ENCODE data around the gene COQ9. TPM values are rescaled to one million over a fixed set of nuclear protein-coding genes. Genes with fewer than 3 reads are reported as not detected.
A peak's percentile ranks its signal among the peaks of the same experiment; 100 is the strongest.

The COQ9 gene
- polyA plus RNA-seq, 6 donors from 2014 or later: 17.6 to 42.2 (median 23.3) TPM

DNA sequence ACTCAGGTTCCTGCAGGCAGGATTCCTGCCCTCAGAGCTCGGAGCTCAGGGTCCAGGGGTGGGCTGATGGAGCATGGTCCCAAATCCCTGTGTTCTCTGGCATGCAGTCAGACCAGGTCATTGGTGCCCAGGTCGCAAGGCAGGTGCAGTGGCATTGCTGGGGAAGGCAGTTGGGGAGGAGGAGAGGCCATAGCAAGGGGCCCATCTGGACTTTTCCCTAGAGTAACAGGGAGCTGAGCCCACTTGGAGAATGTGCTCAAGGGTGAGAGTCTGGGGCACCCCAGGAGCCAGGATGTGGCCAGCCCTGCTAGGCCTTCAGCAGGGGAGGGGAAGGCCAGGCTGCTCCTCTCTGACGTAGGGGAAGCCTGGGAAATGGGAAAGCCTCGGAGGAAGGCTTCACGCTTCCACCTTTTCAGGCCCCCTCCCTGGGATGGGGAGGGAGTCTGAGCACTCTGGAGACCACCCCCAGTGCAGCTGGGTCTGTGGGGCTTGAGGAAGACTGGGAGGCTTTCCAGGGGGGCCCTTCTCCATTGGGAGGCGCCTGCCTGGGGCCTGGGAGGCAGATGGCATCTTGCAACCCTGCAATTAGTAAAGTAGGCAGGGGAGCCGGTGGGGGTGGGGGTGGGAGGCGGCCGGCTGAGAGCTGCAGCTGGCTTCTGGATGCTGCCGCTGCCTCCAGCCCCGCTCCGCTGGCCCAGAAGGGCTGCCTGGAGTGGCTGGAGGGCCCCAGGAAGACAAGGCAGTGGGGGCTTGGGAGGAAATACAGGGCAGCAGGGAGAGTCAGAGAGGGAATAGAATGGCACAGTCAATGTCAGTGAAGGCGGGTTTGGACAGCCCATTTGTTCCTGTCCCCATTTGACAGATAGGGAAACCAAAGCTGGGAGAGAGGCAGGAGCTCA, 60.1 kb downstream of the COQ9 start:
- H3K27ac Mint-ChIP-seq: no peak overlapping the region
- H3K27me3 Mint-ChIP-seq: peaks cover 0 to 14% (median 11%) of the 10 kb centered on the region in 3 donors
- no peaks in the 10 kb centered on the region for H3K9me3 Mint-ChIP-seq
- H3K36me3 Mint-ChIP-seq: no peaks in the 10 kb centered on the region
- ATAC-seq (ENCODE audit: low read depth in 2 of 2) (no peak), DNase-seq (no peak)
- peaks cover 0 to 2% (median 0%) of the 10 kb centered on the region in 3 donors for H3K4me1 Mint-ChIP-seq
- no peak overlapping the region for H3K4me3 Mint-ChIP-seq

DNA sequence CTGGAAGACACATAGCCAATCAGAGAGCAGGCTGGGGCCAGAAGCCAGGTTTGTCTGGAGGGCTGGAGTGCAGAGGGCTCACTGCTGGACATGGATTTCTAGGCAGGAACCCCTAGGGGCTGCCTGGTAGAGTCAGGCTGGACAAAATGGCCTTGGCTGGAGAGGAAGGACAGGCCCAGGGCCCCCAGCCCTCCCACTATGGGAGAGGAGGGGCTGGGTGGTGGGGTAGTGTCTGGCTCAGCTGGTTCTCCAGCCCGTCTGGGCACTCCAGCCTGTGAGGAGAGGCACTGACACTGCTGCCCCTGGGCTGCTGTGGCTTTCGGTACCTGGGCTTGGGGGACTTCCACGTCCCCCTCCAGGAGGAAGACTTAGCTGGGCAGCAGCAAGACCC, 60.8 kb downstream of the COQ9 start:
- H3K27me3 Mint-ChIP-seq: peaks cover 0 to 14% (median 11%) of the 10 kb centered on the region in 3 donors
- ATAC-seq (ENCODE audit: low read depth in 2 of 2): no peak
- no peaks in the 10 kb centered on the region for H3K9me3 Mint-ChIP-seq
- no peak overlapping the region for H3K27ac Mint-ChIP-seq
- H3K4me1 Mint-ChIP-seq: no peaks in the 10 kb centered on the region
- no peaks in the 10 kb centered on the region for H3K36me3 Mint-ChIP-seq
- H3K4me3 Mint-ChIP-seq: no peak overlapping the region
- no peak for DNase-seq

DNA sequence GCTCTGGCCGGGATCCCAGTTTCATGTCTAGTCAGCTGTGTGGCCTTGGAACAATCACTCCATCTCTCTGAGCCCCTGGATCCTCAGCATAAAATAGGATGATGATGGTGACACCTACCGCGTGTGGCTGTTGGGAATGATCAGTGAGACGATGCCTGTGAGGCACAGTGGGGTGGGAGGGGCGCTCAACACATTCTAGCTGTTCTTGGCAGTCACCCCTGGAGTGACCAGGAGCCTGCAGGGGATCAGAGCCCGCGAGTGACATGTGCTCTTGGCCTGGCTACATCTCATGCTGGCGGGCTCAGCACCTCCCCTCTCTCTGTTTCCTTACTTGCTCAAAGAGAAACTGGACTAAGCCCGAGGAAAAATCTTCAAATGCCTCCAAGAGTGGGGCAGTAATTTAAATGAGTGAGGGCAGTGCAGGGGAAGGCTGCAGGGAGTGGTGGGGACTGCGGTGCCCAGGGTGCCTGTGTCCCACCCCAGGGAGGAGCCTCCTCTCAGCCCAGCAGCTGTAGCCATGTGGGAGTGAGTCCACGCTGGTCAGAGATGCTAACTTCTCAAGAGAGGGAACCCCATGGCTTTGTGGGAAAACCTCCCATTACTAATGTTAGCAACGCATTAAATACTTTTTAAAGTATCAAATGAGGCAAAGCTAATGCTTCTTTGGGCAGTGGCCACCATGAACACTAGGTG, 62.1 kb downstream of the COQ9 start:
- no peaks in the 10 kb centered on the region for H3K36me3 Mint-ChIP-seq
- no peaks in the 10 kb centered on the region for H3K9me3 Mint-ChIP-seq
- no peak for DNase-seq
- peaks cover 0 to 14% (median 11%) of the 10 kb centered on the region in 3 donors for H3K27me3 Mint-ChIP-seq
- no peak overlapping the region for H3K27ac Mint-ChIP-seq
- H3K4me1 Mint-ChIP-seq: no peaks in the 10 kb centered on the region
- H3K4me3 Mint-ChIP-seq: no peak overlapping the region
- no peak for ATAC-seq (ENCODE audit: low read depth in 2 of 2)

DNA sequence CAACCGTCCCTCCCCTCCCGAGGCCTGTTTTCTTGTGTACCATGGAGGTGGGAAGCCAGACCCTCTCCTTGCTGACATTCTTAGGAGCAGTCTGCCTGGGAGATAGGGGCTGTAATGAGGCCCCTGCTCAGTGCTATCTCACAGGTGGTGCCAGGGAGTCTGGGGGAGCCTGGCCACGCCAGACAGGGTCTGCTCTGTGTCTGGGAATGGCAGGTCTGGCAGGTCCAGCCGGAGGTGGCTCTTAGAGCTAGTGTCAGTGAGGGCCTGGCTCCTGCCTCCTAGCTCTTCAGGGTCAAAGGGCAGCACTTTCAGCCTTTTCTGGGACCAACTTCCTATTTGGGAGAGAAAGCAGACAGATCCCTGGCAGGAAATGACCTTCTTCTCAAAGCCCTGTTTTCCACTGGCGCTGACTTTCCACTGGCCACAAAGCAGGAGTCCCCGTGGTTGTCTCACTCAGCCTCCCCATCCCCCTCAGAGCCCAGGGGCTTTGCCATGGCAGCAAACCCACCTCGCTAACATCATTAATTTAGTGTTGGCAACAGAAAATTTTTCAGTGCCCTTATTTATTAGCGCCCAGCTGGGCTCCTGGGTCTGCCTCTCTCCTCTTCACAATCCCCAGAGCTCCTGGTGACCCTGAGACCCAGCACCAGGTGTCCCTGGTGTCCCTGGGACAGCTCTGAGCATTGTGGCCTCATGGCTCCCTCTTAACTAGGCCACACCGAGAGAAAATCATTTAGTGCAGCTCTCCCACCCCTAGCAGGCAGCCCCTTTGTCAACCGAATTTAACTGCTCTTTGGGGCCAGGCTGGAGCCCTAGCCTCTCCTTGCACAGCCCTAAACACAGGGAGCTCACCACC, 63.0 kb downstream of the COQ9 start:
- ATAC-seq (ENCODE audit: low read depth in 2 of 2): no peak
- Mint-ChIP-seq H3K4me3 (no peak overlapping the region), H3K27ac (peak overlapping the region in 2 of 6 donors; percentile 16 to 37)

More for the DNA sequence above, 63.0 kb downstream of the COQ9 start:
- DNase-seq: no peak
- H3K9me3 Mint-ChIP-seq: no peaks in the 10 kb centered on the region
- H3K36me3 Mint-ChIP-seq: peaks cover 0 to 2% of the 10 kb centered on the region in 2 donors
- peaks cover 0 to 8% (median 8%) of the 10 kb centered on the region in 3 donors for H3K27me3 Mint-ChIP-seq
- no peaks in the 10 kb centered on the region for H3K4me1 Mint-ChIP-seq

Other genes with a start within 250 kb of the COQ9 start
- gene ARL2BP, start 202.2 kb upstream of the COQ9 start, polyA plus RNA-seq (ENCODE audit: low read depth in 6 of 6): 100 to 1,000 TPM; 108 to 236 (median 132) TPM
- gene PLLP, start 162.8 kb upstream of the COQ9 start, polyA plus RNA-seq (ENCODE audit: low read depth in 6 of 6): under 1 TPM; 0.14 to 0.68 (median 0.52) TPM
- gene CCL22, start 88.7 kb upstream of the COQ9 start, polyA plus RNA-seq (ENCODE audit: low read depth in 6 of 6): not detected
- gene CX3CL1, start 75.0 kb upstream of the COQ9 start, polyA plus RNA-seq (ENCODE audit: low read depth in 6 of 6): not detected
- gene CCL17, start 42.7 kb upstream of the COQ9 start, polyA plus RNA-seq (ENCODE audit: low read depth in 6 of 6): not detected
- 10 to 100 TPM; 33.4 to 67.2 (median 40.9) TPM for gene CIAPIN1, start 94 bp upstream of the COQ9 start, polyA plus RNA-seq (ENCODE audit: low read depth in 6 of 6)
- gene POLR2C, start 15.2 kb downstream of the COQ9 start, polyA plus RNA-seq (ENCODE audit: low read depth in 6 of 6): 10 to 100 TPM; 33.6 to 59.9 (median 39.7) TPM
- 1 to 10 TPM in 4 of 6 donors, under 1 TPM in 1, not detected in 1; 0.22 to 2.1 (median 1.4) TPM for gene DOK4, start 39.0 kb downstream of the COQ9 start, polyA plus RNA-seq (ENCODE audit: low read depth in 6 of 6)
- gene CCDC102A, start 89.1 kb downstream of the COQ9 start, polyA plus RNA-seq (ENCODE audit: low read depth in 6 of 6): 10 to 100 TPM in 2 of 6 donors, 1 to 10 TPM in 4; 3.8 to 13.8 (median 9.3) TPM
- 10 to 100 TPM; 15.2 to 36.4 (median 18.9) TPM for gene ADGRG5, start 95.2 kb downstream of the COQ9 start, polyA plus RNA-seq (ENCODE audit: low read depth in 6 of 6)
- under 1 TPM in 5 of 6 donors, not detected in 1; 0.17 to 0.72 (median 0.65) TPM for gene ADGRG1, start 181.2 kb downstream of the COQ9 start, polyA plus RNA-seq (ENCODE audit: low read depth in 6 of 6)
- gene ADGRG3, start 220.8 kb downstream of the COQ9 start, polyA plus RNA-seq (ENCODE audit: low read depth in 6 of 6): under 1 TPM in 2 of 6 donors, not detected in 4; 0.11 to 0.55 TPM
- not detected for gene DRC7, start 247.3 kb downstream of the COQ9 start, polyA plus RNA-seq (ENCODE audit: low read depth in 6 of 6)